ENCODE results near the gene HSPH1. TPM values are rescaled to one million over a fixed set of nuclear protein-coding genes. Genes with fewer than 3 reads are reported as not detected.

Gene HSPH1
- total RNA-seq, 2 experiments from 2014 or later, result 214 TPM

DNA sequence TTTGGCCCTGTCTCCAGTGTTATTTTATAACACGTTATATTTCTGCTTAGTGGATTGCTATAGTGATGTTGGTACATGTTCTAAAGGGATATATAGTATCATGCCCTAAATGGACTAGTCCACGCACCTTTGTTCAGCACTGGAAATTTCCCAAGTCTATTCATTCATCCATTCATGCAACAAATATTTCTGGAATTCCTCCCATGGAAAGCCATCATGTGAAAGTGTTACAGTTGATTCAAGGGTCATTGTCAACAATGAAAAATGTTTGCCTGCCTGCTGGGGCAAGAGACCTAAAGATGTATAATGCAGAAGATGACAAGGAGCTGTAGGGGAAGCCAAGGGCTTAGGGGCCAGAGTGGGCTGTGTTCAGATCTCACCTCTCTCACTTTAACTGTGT lies 10.8 kb upstream of the HSPH1 start:
- Mint-ChIP-seq H3K4me3 (no peak overlapping the region), H3K9me3 (peaks cover 4% of the 10 kb centered on the region), H3K36me3 (ENCODE audit: low read depth) (no peaks in the 10 kb centered on the region), H3K27me3 (peaks cover 5% of the 10 kb centered on the region), H3K4me1 (ENCODE audit: low read depth) (peaks cover 3% of the 10 kb centered on the region), H3K27ac (no peak overlapping the region)
- ATAC-seq, result no peak
- TF ChIP-seq, protein P1, sequence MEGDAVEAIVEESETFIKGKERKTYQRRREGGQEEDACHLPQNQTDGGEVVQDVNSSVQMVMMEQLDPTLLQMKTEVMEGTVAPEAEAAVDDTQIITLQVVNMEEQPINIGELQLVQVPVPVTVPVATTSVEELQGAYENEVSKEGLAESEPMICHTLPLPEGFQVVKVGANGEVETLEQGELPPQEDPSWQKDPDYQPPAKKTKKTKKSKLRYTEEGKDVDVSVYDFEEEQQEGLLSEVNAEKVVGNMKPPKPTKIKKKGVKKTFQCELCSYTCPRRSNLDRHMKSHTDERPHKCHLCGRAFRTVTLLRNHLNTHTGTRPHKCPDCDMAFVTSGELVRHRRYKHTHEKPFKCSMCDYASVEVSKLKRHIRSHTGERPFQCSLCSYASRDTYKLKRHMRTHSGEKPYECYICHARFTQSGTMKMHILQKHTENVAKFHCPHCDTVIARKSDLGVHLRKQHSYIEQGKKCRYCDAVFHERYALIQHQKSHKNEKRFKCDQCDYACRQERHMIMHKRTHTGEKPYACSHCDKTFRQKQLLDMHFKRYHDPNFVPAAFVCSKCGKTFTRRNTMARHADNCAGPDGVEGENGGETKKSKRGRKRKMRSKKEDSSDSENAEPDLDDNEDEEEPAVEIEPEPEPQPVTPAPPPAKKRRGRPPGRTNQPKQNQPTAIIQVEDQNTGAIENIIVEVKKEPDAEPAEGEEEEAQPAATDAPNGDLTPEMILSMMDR (IDR thresholded peaks at IDR 0.05), result no peak
- ChIA-PET POLR2A (no interaction called here), CTCF (no interaction called here)
- DNase-seq, result no peak
- intact Hi-C loops (cut with micrococcal nuclease), result no loop called here

DNA sequence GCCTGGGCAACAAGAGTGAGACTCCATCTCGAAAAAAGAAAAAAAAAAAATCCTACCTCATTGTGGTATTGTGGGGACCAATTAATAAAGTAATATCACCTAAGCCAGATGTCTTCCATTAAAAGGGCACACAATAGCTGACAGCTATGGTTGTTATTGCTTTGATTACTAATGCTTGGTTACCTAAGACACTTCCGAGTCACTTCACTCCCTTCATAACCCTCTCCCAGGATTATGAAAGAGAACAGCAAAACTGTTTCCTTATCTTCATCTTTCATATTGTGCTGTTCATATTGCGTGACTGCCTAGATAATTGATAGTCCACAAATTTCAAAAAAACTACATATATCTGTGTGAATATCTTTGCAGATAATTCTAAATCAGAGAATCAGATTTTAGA lies 10.3 kb upstream of the HSPH1 start:
- Mint-ChIP-seq H3K9me3 (no peaks in the 10 kb centered on the region), H3K4me1 (ENCODE audit: low read depth) (peaks cover 5% of the 10 kb centered on the region), H3K36me3 (ENCODE audit: low read depth) (no peaks in the 10 kb centered on the region), H3K27ac (no peak overlapping the region), H3K4me3 (no peak overlapping the region), H3K27me3 (peaks cover 5% of the 10 kb centered on the region)
- TF ChIP-seq, protein P1 (IDR thresholded peaks at IDR 0.05), result no peak
- intact Hi-C loops (cut with micrococcal nuclease), result no loop called here
- no peak for ATAC-seq
- ChIA-PET POLR2A (no interaction called here), CTCF (no interaction called here)
- no peak for DNase-seq

DNA sequence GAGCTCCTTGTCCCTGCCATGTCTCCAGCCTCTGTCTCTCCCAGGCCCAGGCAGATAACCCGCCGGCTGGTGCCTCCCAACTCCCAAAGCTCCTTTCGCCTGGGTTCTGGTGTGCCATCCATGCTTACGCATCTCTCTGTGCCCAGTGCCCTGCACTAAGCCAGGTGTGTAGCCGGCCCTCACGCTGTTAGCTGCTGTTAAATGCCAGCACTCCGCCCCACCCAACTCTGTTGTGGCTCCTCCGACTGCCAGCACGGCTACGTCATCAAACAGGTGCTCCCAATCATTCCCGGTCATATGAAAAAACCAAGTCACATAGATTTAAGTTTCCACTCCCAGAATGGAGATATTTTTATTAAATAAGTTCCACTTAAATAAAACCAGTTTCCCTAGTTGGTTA lies 7.0 kb upstream of the HSPH1 start:
- DNase-seq (no peak), ATAC-seq (no peak)
- H3K27me3 Mint-ChIP-seq, result peaks cover under 1% of the 10 kb centered on the region
- TF ChIP-seq, protein P1 (IDR thresholded peaks at IDR 0.05), result no peak
- H3K36me3 Mint-ChIP-seq (ENCODE audit: low read depth), result no peaks in the 10 kb centered on the region
- no peaks in the 10 kb centered on the region for H3K9me3 Mint-ChIP-seq
- H3K4me1 Mint-ChIP-seq (ENCODE audit: low read depth), result peaks cover 5% of the 10 kb centered on the region
- POLR2A ChIA-PET, result no interaction called here
- intact Hi-C loops (cut with micrococcal nuclease), result no loop called here
- H3K27ac Mint-ChIP-seq, result no peak overlapping the region
- CTCF ChIA-PET, result interaction anchor here (1.1 kb wide), 1 partner anchor 124 kb away, joined by 3 read pairs; no protein-coding TSS in a partner anchor
- H3K4me3 Mint-ChIP-seq, result no peak overlapping the region

DNA sequence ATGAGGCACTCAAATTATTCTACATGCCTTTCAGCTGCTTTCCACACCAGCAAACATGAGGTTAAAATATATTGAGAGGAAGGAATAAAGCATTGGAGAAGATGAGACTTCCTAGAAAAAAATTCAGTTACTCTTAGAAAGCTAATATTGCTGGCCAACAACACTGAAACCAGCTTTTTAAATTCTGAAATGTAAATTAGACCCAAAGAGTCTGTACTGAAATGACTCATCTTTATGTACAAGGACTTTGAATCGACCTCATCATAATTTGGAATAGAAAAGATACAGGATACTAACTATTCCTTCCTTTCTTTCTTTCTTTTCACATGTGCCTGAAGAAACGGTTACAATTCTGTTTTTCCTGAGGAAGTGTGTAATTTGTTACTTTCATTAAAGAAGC lies 6.5 kb upstream of the HSPH1 start:
- DNase-seq (no peak), ATAC-seq (no peak)
- no peaks in the 10 kb centered on the region for H3K9me3 Mint-ChIP-seq
- ChIA-PET CTCF (interaction anchor here (1.1 kb wide), 1 partner anchor 123 kb away, joined by 3 read pairs; no protein-coding TSS in a partner anchor), POLR2A (no interaction called here)
- intact Hi-C loops (cut with micrococcal nuclease), result no loop called here
- H3K4me3 Mint-ChIP-seq, result no peak overlapping the region
- TF ChIP-seq, protein P1 (IDR thresholded peaks at IDR 0.05), result no peak
- H3K27me3 Mint-ChIP-seq, result no peaks in the 10 kb centered on the region
- no peaks in the 10 kb centered on the region for H3K36me3 Mint-ChIP-seq (ENCODE audit: low read depth)
- no peak overlapping the region for H3K27ac Mint-ChIP-seq
- peaks cover 8% of the 10 kb centered on the region for H3K4me1 Mint-ChIP-seq (ENCODE audit: low read depth)

DNA sequence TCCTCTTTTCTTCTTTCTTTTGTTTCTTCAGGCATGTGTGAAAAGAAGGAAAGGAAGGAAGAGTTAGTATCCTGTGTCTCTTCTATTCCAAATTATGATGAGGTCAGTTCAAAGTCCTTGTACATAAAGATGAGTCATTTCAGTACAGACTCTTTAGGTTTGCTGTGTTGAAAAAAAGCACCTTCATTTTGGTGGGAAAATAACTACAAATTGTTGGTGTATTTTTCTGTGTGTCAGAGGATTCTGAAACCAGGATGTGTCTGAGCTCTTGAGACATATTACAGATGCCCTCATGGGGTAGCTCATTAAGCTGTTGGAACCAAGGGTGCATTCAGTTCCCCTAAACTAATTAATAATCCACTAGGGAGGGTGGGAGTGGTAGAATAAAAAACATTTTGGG lies 5.8 kb upstream of the HSPH1 start:
- DNase-seq (no peak), ATAC-seq (peak; percentile 41)
- POLR2A ChIA-PET, result no interaction called here
- TF ChIP-seq, protein P1 (IDR thresholded peaks at IDR 0.05), result no peak
- H3K27me3 Mint-ChIP-seq, result no peaks in the 10 kb centered on the region
- H3K36me3 Mint-ChIP-seq (ENCODE audit: low read depth), result no peaks in the 10 kb centered on the region
- H3K27ac Mint-ChIP-seq, result no peak overlapping the region
- CTCF ChIA-PET, result no interaction called here
- no peak overlapping the region for H3K4me3 Mint-ChIP-seq
- intact Hi-C loops (cut with micrococcal nuclease), result no loop called here
- peaks cover 13% of the 10 kb centered on the region for H3K4me1 Mint-ChIP-seq (ENCODE audit: low read depth)
- no peaks in the 10 kb centered on the region for H3K9me3 Mint-ChIP-seq

All from activated CD8-positive, alpha-beta T cell treated with anti-CD3 and anti-CD28 coated beads for 36 hours (primary cell).